Adrenal gland (tissue), 12 donors: ENCODE data around the gene BNIP2. TPM values are rescaled to one million over a fixed set of nuclear protein-coding genes. Genes with fewer than 3 reads are reported as not detected.

ENCODE experiments used
- DNase-seq, 7 donors: peaks; one replicate each; pipeline ENCODE4 v3.0.0-alpha.2; 2019 to 2020
- H3K27ac ChIP-seq, 5 donors: fragments of 200-600 bp; sonication (generic) in 4 of 5; 1 replicate in 3 of 5; 2 replicates in 2 of 5; pipeline versions ENCODE4 v1.5.1 to v1.8.0; 2016 to 2020; ENCODE audit warnings: mild to moderate bottlenecking in 1 of 5
- H3K27me3 ChIP-seq: fragments of 200-600 bp; 2 replicates; pipeline ENCODE4 v1.8.0; 2021
- H3K36me3 ChIP-seq, 2 donors: fragments of 200-600 bp; replicated peaks in 1 of 2; 1 replicate in 1 of 2; 2 replicates in 1 of 2; pipeline versions ENCODE4 v1.5.1 to v1.8.0; 2018 to 2022
- H3K4me1 ChIP-seq, 2 donors: fragments of 200-600 bp; replicated peaks in 1 of 2; 1 replicate in 1 of 2; 2 replicates in 1 of 2; pipeline versions ENCODE4 v1.5.1 to v1.8.0; 2018 to 2021
- H3K4me3 ChIP-seq, 4 donors: fragments of 200-600 bp; sonication (generic) in 3 of 4; one replicate each; pipeline ENCODE4 v1.5.1; 2016 to 2018
- H3K9me3 ChIP-seq, 3 donors: fragments of 200-600 bp; sonication (generic) in 1 of 3; replicated peaks in 1 of 3; 1 replicate in 2 of 3; 2 replicates in 1 of 3; pipeline versions ENCODE4 v1.5.1 to v1.8.0; 2016 to 2021
- POLR2A ChIP-seq, 2 donors: fragments of 450-650 bp; IDR thresholded peaks; one replicate each; pipeline ENCODE4 v1.6.1; 2017; ENCODE audit warnings: antibody characterized with exemption in 2 of 2, mild to moderate bottlenecking in 2 of 2, moderate library complexity in 1 of 2
- WGBS, 4 donors: extraction: QIAGEN DNeasy Blood & Tissue Kit in 2 of 4; methylation state at CpG; one replicate each; pipeline versions ENCODE4 v1.1.5 to v1.1.7; 2013 to 2017; 5-methylcytosine and 5-hydroxymethylcytosine counted together
- intact Hi-C, 2 donors: fragments of 100-400 bp; cut with DNase I; formaldehyde crosslinking; loops; one replicate each; pipeline versions ENCODE4 v1.14.1 to v1.15.0; 2022 to 2023
- polyA plus RNA-seq, 3 donors: library from polyadenylated mRNA; stranded (reverse); fragments of 200-250 nt in 2 of 3; fragments of 350-450 nt in 1 of 3; fragmentation: Illumina TruSeq in 1 of 3; extraction: RNeasy Lipid Tissue Mini Kit (QIAGEN cat#74804) in 1 of 3; gene quantifications; one replicate each; pipeline ENCODE4 v1.2.3, GENCODE V29; 2013 to 2014
- total RNA-seq, 9 donors: library from RNA; depleted of rRNA in 4 of 9; stranded (reverse); fragments of >200 nt in 4 of 9; fragments of 120-200 nt in 1 of 9; fragmentation: NEBNext Ultra II Directional in 1 of 9; extraction: Animal tissue kit (Norgen Biotek cat#: 25700) in 1 of 9; gene quantifications; one replicate each; pipeline versions ENCODE4 v1.1.0 to v1.2.4, GENCODE V29; 2013 to 2023
- TF ChIP-seq, protein P1 (sequence below), 6 experiments: fragments of 450-650 bp in 4 of 6; fragments of 200-600 bp in 2 of 6; sonication (generic) in 1 of 6; IDR thresholded peaks; 1 replicate in 5 of 6; 2 replicates in 1 of 6; pipeline versions ENCODE4 v1.5.1 to v1.8.0; 2016 to 2021; ENCODE audit warnings: antibody characterized with exemption in 6 of 6, mild to moderate bottlenecking in 2 of 6, moderate library complexity in 1 of 6
- donor health status: healthy with polysubstance abuse.
- donor health status: Bipolar disorder and iron deficiency.
- donor health status: DM: yes; HTN: yes; CAD: no.
- donor health status: DM: no; HTN: no; CAD: no.
- donor health status: DM: no; HTN: no; CAD: no.
- donor health status: DM: yes; HTN: yes; CAD: no.

The BNIP2 gene
- total and polyA plus RNA-seq, 12 donors = 24.5 to 183 (median 67.4) TPM

- H3K4me3 ChIP-seq = no peak overlapping the region
- no peak overlapping the region for H3K27ac ChIP-seq
- no peaks in the 10 kb centered on the region for H3K36me3 ChIP-seq
- TF ChIP-seq POLR2A (IDR thresholded peaks at IDR 0.05) = no peak
- TF ChIP-seq, protein P1, sequence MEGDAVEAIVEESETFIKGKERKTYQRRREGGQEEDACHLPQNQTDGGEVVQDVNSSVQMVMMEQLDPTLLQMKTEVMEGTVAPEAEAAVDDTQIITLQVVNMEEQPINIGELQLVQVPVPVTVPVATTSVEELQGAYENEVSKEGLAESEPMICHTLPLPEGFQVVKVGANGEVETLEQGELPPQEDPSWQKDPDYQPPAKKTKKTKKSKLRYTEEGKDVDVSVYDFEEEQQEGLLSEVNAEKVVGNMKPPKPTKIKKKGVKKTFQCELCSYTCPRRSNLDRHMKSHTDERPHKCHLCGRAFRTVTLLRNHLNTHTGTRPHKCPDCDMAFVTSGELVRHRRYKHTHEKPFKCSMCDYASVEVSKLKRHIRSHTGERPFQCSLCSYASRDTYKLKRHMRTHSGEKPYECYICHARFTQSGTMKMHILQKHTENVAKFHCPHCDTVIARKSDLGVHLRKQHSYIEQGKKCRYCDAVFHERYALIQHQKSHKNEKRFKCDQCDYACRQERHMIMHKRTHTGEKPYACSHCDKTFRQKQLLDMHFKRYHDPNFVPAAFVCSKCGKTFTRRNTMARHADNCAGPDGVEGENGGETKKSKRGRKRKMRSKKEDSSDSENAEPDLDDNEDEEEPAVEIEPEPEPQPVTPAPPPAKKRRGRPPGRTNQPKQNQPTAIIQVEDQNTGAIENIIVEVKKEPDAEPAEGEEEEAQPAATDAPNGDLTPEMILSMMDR (IDR thresholded peaks at IDR 0.05) = no peak
- H3K9me3 ChIP-seq = no peaks in the 10 kb centered on the region
- 15 to 27% (median 18%) methylated on average over 3 of the region's 3 CpGs for WGBS, 4 donors
- intact Hi-C loops = loop anchor here (10.0 kb wide), 2 partner anchors 450 to 600 kb away; no protein-coding TSS in a partner anchor
- DNase-seq = no peak
- peaks cover 7% of the 10 kb centered on the region for H3K27me3 ChIP-seq
- H3K4me1 ChIP-seq = no peaks in the 10 kb centered on the region
Measured at GRCh38 chr15:59725151-59725486, 36.0 kb upstream of the BNIP2 start.

DNA sequence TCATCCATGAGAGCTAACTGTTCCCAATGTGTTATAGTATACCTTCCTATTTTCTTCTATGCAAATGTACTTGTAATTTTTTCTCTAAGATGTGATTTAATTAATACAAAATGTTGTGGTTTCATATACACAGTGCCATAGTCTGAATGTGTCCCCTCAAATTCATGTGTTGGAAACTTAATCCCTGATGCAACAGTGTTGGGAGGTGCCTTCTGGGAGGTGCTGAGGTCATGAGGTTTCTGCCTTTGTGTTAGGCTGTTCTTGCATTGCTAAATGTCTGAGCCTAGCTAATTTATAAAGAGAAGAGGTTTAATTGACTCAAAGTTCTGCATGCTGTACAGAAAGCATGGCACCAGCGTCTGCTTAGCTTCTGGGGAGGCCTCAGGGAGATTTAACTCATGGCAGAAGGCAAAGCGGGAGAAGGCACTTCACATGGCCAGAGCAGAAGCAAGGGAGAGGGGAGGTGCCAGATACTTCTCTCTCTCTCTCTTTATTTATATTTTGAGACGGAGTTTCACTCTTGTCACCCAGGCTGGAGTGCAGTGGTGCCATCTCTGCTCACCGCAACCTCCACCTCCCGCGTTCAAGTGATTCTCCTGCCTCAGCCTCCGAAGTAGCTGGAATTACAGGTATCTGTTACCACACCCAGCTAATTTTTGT, 34.7 kb upstream of the BNIP2 start:
- 67 to 79% (median 75%) methylated on average over 7 of the region's 7 CpGs for WGBS, 4 donors
- Histone ChIP-seq H3K9me3 (no peaks in the 10 kb centered on the region), H3K4me3 (no peak overlapping the region), H3K36me3 (no peaks in the 10 kb centered on the region), H3K4me1 (no peaks in the 10 kb centered on the region), H3K27ac (no peak overlapping the region), H3K27me3 (peaks cover 3% of the 10 kb centered on the region)
- DNase-seq = no peak
- TF ChIP-seq, protein P1 (IDR thresholded peaks at IDR 0.05) = no peak
- intact Hi-C loops = loop anchor here (10.0 kb wide), 2 partner anchors 451 to 601 kb away; no protein-coding TSS in a partner anchor

DNA sequence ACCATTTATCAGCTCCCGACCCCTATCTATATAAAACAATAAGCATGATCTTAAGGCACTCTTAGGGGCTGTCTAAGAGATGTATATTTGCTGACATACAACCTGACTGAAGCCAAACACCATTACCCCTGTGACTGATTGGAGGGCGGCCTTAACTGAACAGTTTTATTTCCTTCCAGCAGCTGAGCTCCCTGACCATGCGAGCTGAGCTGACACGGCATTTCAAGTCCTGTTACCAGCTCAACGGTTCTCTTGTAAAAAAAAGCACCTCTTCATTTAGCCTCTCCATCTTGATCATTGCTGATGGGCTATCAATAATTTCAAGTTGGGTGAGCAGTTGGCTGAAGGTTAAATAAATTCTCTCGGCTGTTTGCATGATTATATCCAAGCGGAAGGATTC, 33.4 kb upstream of the BNIP2 start:
- Histone ChIP-seq H3K27me3 (peaks cover 3% of the 10 kb centered on the region), H3K9me3 (no peaks in the 10 kb centered on the region), H3K4me3 (no peak overlapping the region), H3K4me1 (no peaks in the 10 kb centered on the region), H3K27ac (no peak overlapping the region), H3K36me3 (no peaks in the 10 kb centered on the region)
- no peak for DNase-seq
- TF ChIP-seq, protein P1 (IDR thresholded peaks at IDR 0.05) = no peak
- TF ChIP-seq POLR2A (IDR thresholded peaks at IDR 0.05) = no peak
- 57 to 70% (median 64%) methylated on average over 7 of the region's 7 CpGs for WGBS, 4 donors
- intact Hi-C loops = loop anchor here (10.0 kb wide), 2 partner anchors 452 to 602 kb away; no protein-coding TSS in a partner anchor

DNA sequence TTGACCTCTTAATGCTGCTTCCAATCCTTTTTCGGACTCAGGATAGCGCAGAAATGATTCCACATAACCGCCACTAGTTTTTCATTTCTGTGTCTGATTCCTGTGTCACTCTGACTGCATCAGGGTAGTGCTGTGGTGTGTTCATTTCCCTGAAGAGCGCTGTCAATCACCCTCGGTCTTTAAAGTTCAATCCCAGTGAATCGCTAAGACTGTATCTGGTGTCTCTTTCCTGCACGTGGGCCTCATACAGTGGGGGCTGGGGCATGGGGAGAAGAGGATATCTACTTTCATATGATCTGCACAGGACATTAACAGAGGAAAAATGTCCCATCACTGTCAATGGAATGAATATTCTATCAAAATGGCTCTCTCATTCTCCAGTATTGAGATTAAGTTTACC, 32.9 kb upstream of the BNIP2 start:
- WGBS, 4 donors = 75 to 89% (median 80%) methylated on average over 6 to 7 of the region's 7 CpGs
- no peak for DNase-seq
- peaks cover 3% of the 10 kb centered on the region for H3K27me3 ChIP-seq
- H3K4me3 ChIP-seq = no peak overlapping the region
- TF ChIP-seq POLR2A (IDR thresholded peaks at IDR 0.05) = no peak
- TF ChIP-seq, protein P1 (IDR thresholded peaks at IDR 0.05) = no peak
- H3K36me3 ChIP-seq = no peaks in the 10 kb centered on the region
- intact Hi-C loops = loop anchor here (10.0 kb wide), 2 partner anchors 453 to 603 kb away; no protein-coding TSS in a partner anchor
- no peaks in the 10 kb centered on the region for H3K9me3 ChIP-seq
- H3K27ac ChIP-seq = no peak overlapping the region
- no peaks in the 10 kb centered on the region for H3K4me1 ChIP-seq
